Endothelial cell (in vitro differentiated cells): ENCODE measurements around the gene SLC26A9. TPM values are rescaled to one million over a fixed set of nuclear protein-coding genes. Genes with fewer than 3 reads are reported as not detected.

Experiments used
- DNase-seq: peaks from one replicate; pipeline ENCODE4 v3.0.0; 2021; ENCODE audit warnings: low spot score
- H3K27ac Mint-ChIP-seq: one replicate; pipeline ENCODE4 v1.8.0; 2021; ENCODE audit warnings: mixed read lengths, inconsistent platforms; ENCODE audit not compliant: unreplicated experiment
- H3K27me3 Mint-ChIP-seq: one replicate; pipeline ENCODE4 v1.8.0; 2021; ENCODE audit warnings: mild to moderate bottlenecking, moderate library complexity, mixed read lengths, inconsistent platforms; ENCODE audit not compliant: unreplicated experiment
- H3K36me3 Mint-ChIP-seq: one replicate; pipeline ENCODE4 v1.8.0; 2021; ENCODE audit warnings: mild to moderate bottlenecking, low read depth, mixed read lengths, inconsistent platforms; ENCODE audit not compliant: unreplicated experiment
- H3K4me1 Mint-ChIP-seq: one replicate; pipeline ENCODE4 v1.8.0; 2021; ENCODE audit warnings: mild to moderate bottlenecking, mixed read lengths, inconsistent platforms; ENCODE audit not compliant: unreplicated experiment
- H3K4me3 Mint-ChIP-seq: one replicate; pipeline ENCODE4 v1.8.0; 2021; ENCODE audit warnings: mild to moderate bottlenecking, mixed read lengths, inconsistent platforms; ENCODE audit not compliant: unreplicated experiment
- H3K9me3 Mint-ChIP-seq: one replicate; pipeline ENCODE4 v1.8.0; 2021; ENCODE audit warnings: mixed read lengths, inconsistent platforms; ENCODE audit not compliant: unreplicated experiment
- long read RNA-seq: library from polyadenylated mRNA; unstranded; transcript quantifications from one replicate; pipeline ENCODE4 v2.0.0, GENCODE V29; 2020; ENCODE audit not compliant: unreplicated experiment
- total RNA-seq: library from RNA; stranded (reverse); fragmentation: NEBNext Ultra II Directional; extraction: Animal tissue kit (Norgen Biotek cat#: 25700); gene quantifications from one replicate; pipeline ENCODE4 v1.2.1, GENCODE V29; 2021; ENCODE audit not compliant: unreplicated experiment
- TF ChIP-seq, protein P1 (sequence below): fragments of 200-600 bp; sonication (generic); IDR thresholded peaks from one replicate; pipeline ENCODE4 v1.5.0; 2021; ENCODE audit warnings: antibody characterized with exemption; ENCODE audit not compliant: unreplicated experiment

The SLC26A9 gene, protein sequence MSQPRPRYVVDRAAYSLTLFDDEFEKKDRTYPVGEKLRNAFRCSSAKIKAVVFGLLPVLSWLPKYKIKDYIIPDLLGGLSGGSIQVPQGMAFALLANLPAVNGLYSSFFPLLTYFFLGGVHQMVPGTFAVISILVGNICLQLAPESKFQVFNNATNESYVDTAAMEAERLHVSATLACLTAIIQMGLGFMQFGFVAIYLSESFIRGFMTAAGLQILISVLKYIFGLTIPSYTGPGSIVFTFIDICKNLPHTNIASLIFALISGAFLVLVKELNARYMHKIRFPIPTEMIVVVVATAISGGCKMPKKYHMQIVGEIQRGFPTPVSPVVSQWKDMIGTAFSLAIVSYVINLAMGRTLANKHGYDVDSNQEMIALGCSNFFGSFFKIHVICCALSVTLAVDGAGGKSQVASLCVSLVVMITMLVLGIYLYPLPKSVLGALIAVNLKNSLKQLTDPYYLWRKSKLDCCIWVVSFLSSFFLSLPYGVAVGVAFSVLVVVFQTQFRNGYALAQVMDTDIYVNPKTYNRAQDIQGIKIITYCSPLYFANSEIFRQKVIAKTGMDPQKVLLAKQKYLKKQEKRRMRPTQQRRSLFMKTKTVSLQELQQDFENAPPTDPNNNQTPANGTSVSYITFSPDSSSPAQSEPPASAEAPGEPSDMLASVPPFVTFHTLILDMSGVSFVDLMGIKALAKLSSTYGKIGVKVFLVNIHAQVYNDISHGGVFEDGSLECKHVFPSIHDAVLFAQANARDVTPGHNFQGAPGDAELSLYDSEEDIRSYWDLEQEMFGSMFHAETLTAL
- not detected for total RNA-seq
- long read RNA-seq, result 0 reads

DNA sequence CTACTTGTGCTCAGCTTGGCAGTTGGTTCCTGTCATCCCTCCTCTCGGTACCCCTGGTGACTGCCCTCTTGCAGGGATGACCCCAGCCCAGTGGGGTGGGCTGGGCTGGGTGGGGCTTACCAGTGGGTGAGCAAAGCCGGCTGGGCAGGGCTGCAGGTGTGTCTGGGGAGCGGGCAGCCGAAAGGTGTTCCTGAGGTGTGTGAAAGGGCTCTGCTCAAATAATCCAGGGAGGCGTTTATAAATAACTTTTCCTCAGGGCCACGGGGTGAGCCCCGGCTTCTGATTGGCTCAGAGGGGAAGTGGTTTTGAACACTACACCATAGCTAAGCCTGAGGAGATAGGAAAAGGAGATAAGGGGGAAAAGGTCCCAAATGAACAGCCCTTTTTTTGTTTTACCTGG, at the start of gene SLC26A9:
TSS of gene SLC26A9 (minus strand) at position 212 of the 400 bp plus-strand sequence. CDS start 7,636 bp downstream, outside the sequence.
- Mint-ChIP-seq H3K27me3 (peaks cover 4% of the 10 kb centered on the region), H3K4me1 (peaks cover 21% of the 10 kb centered on the region), H3K36me3 (no peaks in the 10 kb centered on the region), H3K27ac (no peak within 1 kb of the TSS), H3K9me3 (no peaks in the 10 kb centered on the region), H3K4me3 (no peak within 1 kb of the TSS)
- TF ChIP-seq, protein P1, sequence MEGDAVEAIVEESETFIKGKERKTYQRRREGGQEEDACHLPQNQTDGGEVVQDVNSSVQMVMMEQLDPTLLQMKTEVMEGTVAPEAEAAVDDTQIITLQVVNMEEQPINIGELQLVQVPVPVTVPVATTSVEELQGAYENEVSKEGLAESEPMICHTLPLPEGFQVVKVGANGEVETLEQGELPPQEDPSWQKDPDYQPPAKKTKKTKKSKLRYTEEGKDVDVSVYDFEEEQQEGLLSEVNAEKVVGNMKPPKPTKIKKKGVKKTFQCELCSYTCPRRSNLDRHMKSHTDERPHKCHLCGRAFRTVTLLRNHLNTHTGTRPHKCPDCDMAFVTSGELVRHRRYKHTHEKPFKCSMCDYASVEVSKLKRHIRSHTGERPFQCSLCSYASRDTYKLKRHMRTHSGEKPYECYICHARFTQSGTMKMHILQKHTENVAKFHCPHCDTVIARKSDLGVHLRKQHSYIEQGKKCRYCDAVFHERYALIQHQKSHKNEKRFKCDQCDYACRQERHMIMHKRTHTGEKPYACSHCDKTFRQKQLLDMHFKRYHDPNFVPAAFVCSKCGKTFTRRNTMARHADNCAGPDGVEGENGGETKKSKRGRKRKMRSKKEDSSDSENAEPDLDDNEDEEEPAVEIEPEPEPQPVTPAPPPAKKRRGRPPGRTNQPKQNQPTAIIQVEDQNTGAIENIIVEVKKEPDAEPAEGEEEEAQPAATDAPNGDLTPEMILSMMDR, result no peak
- no peak for DNase-seq

DNA sequence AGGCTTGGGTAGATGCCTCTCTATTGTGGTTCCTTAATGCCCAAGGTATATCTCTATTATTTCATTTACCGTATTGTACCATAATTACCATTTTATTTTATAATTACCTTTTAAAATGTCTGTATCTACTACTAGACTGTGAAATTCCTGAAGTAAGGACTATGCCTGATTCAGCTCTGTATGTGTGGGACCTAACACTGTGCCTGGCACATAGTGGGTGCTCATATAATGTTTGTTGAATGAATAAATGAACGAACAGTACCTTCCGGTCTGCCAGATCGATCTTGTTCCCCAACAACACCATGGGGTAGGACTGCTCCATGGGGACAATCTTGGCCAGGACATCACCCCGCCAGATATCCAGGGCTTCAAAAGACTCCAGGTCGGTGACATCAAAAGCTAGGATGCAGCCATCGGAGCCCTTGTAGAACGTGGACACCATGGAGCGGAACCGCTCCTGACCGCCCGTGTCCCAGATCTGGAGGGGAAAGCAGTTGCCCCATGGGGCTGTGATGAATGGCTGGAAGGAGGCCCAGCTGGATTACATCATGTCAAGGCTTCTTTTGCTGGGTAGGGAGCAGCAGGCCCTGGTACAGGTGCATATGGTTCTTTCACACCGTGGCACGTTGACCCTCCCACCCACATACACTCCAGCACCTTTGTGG, 49.1 kb upstream of the SLC26A9 start:
- Mint-ChIP-seq H3K27ac (no peak overlapping the region), H3K4me1 (peaks cover 9% of the 10 kb centered on the region), H3K4me3 (no peak overlapping the region), H3K27me3 (no peaks in the 10 kb centered on the region), H3K36me3 (peaks cover 7% of the 10 kb centered on the region), H3K9me3 (no peaks in the 10 kb centered on the region)
- TF ChIP-seq, protein P1, result no peak
- DNase-seq, result no peak

DNA sequence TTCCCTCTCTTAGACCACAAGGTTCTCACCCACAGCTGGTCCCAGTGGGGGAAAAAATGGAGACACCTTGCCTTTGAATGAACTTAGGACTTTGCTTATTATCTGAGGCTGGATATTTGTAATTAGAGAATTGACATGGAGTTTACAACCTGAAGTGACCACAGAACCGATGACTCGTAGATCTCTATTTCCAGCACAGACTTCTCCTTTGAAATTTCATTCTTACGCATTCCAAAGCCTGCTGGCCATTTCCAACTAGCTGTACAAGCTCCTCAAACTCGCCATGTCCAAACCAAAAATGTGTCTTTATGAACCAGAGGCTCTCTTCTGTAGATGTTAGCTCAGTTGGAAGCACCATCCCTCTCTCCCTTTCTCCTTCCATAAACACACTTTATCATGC, 48.0 kb upstream of the SLC26A9 start:
- Mint-ChIP-seq H3K27me3 (no peaks in the 10 kb centered on the region), H3K9me3 (no peaks in the 10 kb centered on the region), H3K36me3 (peaks cover 7% of the 10 kb centered on the region), H3K27ac (no peak overlapping the region), H3K4me1 (peaks cover 9% of the 10 kb centered on the region), H3K4me3 (no peak overlapping the region)
- DNase-seq, result no peak
- TF ChIP-seq, protein P1, result no peak

DNA sequence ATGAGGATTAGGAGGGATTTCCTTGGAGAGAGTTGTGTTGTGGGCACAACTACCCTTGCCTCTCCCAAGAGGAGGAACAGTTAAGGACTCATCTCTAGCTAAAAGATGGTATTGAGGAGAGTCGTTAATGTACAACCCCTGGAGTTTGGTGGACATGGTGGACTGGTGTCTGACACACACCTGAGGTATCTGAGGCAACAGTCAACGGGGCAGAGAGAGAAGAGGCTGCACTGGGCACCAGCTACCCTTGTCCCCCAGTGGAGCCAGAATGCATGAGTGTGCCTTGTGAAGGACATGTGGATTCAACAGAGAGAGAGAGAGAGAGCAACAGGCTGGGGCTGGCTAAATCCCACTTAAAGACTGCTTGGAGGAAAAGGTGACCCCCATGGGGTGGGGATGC, 47.0 kb upstream of the SLC26A9 start:
- peak overlapping the region; percentile 73 for H3K4me3 Mint-ChIP-seq
- no peaks in the 10 kb centered on the region for H3K27me3 Mint-ChIP-seq
- no peak overlapping the region for H3K27ac Mint-ChIP-seq
- DNase-seq, result no peak
- TF ChIP-seq, protein P1, result no peak
- H3K9me3 Mint-ChIP-seq, result no peaks in the 10 kb centered on the region
- H3K4me1 Mint-ChIP-seq, result peaks cover 9% of the 10 kb centered on the region
- peaks cover 7% of the 10 kb centered on the region for H3K36me3 Mint-ChIP-seq
